ENCODE measurements around the gene TLCD4. TPM values are rescaled to one million over a fixed set of nuclear protein-coding genes. Genes with fewer than 3 reads are reported as not detected.

The TLCD4 gene
- total and polyA plus RNA-seq, 2 of the 13 experiments (the other 11 are each of a cell fraction or from before 2014, with no cell fraction given) = 4.7 to 14.5 TPM

GRCh38 chr1:95122151-95122697, 5.1 kb downstream of the TLCD4 start (continued):
- TF ChIP-seq ZNF512B (CRISPR knock-in tag; IDR thresholded peaks at IDR 0.05; ENCODE audit: borderline replicate concordance) (no peak), PREB (CRISPR knock-in tag; IDR thresholded peaks at IDR 0.05) (no peak), SMAD9 (CRISPR knock-in tag; IDR thresholded peaks at IDR 0.05) (no peak), PHF5A (CRISPR knock-in tag; IDR thresholded peaks at IDR 0.05; ENCODE audit: low read depth, unreplicated experiment) (no peak), MED8 (CRISPR knock-in tag; IDR thresholded peaks at IDR 0.05; ENCODE audit: insufficient replicate concordance) (peak; percentile 39), ZNF512 (CRISPR knock-in tag; IDR thresholded peaks at IDR 0.05) (no peak), ATM (IDR thresholded peaks at IDR 0.05; ENCODE audit: borderline replicate concordance) (no peak), ZNF878 (CRISPR knock-in tag; IDR thresholded peaks at IDR 0.05) (peak; percentile 81; the same call in 1 of the 2 replicates), AFF4 (CRISPR knock-in tag; IDR thresholded peaks at IDR 0.05) (no peak), ZFP41 (CRISPR knock-in tag; IDR thresholded peaks at IDR 0.05; ENCODE audit: borderline replicate concordance) (peak; percentile 44; the same call in 1 of the 2 replicates), ZNF3 (CRISPR knock-in tag; IDR thresholded peaks at IDR 0.05) (peak; percentile 38; the same call in 1 of the 2 replicates), RARG (CRISPR knock-in tag; IDR thresholded peaks at IDR 0.05; ENCODE audit: low read depth) (no peak), U2AF1 (optimal IDR thresholded peaks at IDR 0.05; ENCODE audit: low read depth, low read length) (no peak), GPBP1L1 (CRISPR knock-in tag; IDR thresholded peaks at IDR 0.05) (no peak), ZFP1 (CRISPR knock-in tag; IDR thresholded peaks at IDR 0.05) (peak; percentile 89), NBN (conservative IDR thresholded peaks at IDR 0.05) (no peak)
